Smooth muscle cell (in vitro differentiated cells): Measurements from ENCODE around the gene TSPAN2. TPM values are rescaled to one million over a fixed set of nuclear protein-coding genes. Genes with fewer than 3 reads are reported as not detected.

Source experiments
- DNase-seq: peaks from one replicate; lab custom pipeline; 2025; ENCODE audit not compliant: unreplicated experiment; lab: John Stamatoyannopoulos, UW
- H2AFZ ChIP-seq: fragments of 200-600 bp; sonication (generic); 2 replicates; pipeline ENCODE4 v1.6.0; 2016; ENCODE audit warnings: antibody characterized with exemption, low read depth, mild to moderate bottlenecking
- H3F3A ChIP-seq: fragments of 200-600 bp; sonication (generic); 2 replicates; pipeline ENCODE4 v1.6.0; 2017; ENCODE audit warnings: antibody characterized with exemption, low read depth
- H3K27ac ChIP-seq: fragments of 200-600 bp; sonication (generic); 2 replicates; pipeline ENCODE4 v1.5.1; 2016; ENCODE audit warnings: low read depth, mild to moderate bottlenecking
- H3K27me3 ChIP-seq: fragments of 200-600 bp; sonication (generic); 2 replicates; pipeline ENCODE4 v1.6.1; 2016; ENCODE audit warnings: low read depth, mild to moderate bottlenecking
- H3K36me3 ChIP-seq: fragments of 200-600 bp; sonication (generic); 2 replicates; pipeline ENCODE4 v1.5.1; 2016; ENCODE audit warnings: low read depth
- H3K4me1 ChIP-seq: fragments of 200-600 bp; sonication (generic); 2 replicates; pipeline ENCODE4 v1.5.1; 2016; ENCODE audit warnings: low read depth
- H3K4me2 ChIP-seq: fragments of 200-600 bp; sonication (generic); 2 replicates; pipeline ENCODE4 v1.6.0; 2016; ENCODE audit warnings: mild to moderate bottlenecking
- H3K4me3 ChIP-seq: fragments of 200-600 bp; sonication (generic); 2 replicates; pipeline ENCODE4 v1.5.1; 2016; ENCODE audit warnings: mild to moderate bottlenecking
- H3K79me2 ChIP-seq: fragments of 200-600 bp; sonication (generic); 2 replicates; pipeline ENCODE4 v1.6.0; 2016; ENCODE audit warnings: low read depth, mild to moderate bottlenecking
- H3K9ac ChIP-seq: fragments of 200-600 bp; sonication (generic); 2 replicates; pipeline ENCODE4 v1.6.0; 2016; ENCODE audit warnings: low read depth
- H3K9me3 ChIP-seq: fragments of 200-600 bp; sonication (generic); replicated peaks from 2 replicates; pipeline ENCODE4 v1.5.1; 2016; ENCODE audit warnings: low read depth
- H4K20me1 ChIP-seq: fragments of 200-600 bp; sonication (generic); 2 replicates; pipeline ENCODE4 v1.6.0; 2016; ENCODE audit warnings: low read depth
- CTCF ChIP-seq: fragments of 200-600 bp; sonication (generic); IDR thresholded peaks from 2 replicates; pipeline ENCODE4 v1.5.1; 2017; ENCODE audit warnings: borderline replicate concordance, mild to moderate bottlenecking, antibody characterized with exemption; ENCODE audit not compliant: insufficient read depth, poor library complexity, severe bottlenecking
- WGBS: methylation state at CpG from one replicate; pipeline ENCODE4 v1.1.7; 2016; ENCODE audit warnings: low lambda C conversion rate; 5-methylcytosine and 5-hydroxymethylcytosine counted together
- polyA plus RNA-seq: library from polyadenylated mRNA; unstranded; fragments of >200 nt; fragmentation: Nextera tagmentation; extraction: Ambion mirVana; gene quantifications from 2 replicates; pipeline ENCODE4 v1.2.1, GENCODE V29; 2016
- total RNA-seq: library from RNA; depleted of rRNA; stranded (reverse); fragments of >200 nt; gene quantifications from 2 replicates; pipeline ENCODE4 v1.2.3, GENCODE V29; 2014

The TSPAN2 gene
- total and polyA plus RNA-seq, 2 experiments from 2014 or later, result 13.8 to 17.4 TPM

DNA sequence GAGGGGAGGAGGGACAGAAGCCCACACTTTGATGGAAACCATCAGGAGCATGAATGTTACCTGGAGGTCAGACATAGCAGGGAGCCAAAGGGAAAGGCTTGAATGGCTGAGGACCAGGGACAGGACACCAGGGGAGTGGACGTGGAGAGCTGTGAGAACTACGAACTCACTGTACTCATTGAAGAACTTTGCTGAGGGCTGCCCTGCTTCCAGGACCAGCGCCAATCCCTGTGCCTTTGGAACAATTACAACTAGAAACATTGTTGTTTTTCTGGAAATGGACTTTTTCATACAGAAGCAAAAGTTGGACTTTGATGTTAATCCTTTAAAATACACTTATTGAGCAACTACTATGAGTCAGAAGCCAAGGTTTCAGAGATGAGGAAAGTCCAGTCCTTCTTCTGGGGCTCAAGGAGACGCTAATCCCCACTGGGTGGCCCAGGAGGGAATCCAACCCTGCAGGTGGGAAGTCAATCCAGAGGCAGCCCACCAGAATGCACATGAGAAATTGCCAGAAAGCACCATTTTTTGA lies 12.9 kb downstream of the TSPAN2 start:
- Histone ChIP-seq H3K4me2 (peak overlapping the region; percentile 25), H3K9ac (no peak overlapping the region), H3K36me3 (no peaks in the 10 kb centered on the region), H3K79me2 (no peaks in the 10 kb centered on the region), H3K27ac (no peak overlapping the region), H3K27me3 (no peaks in the 10 kb centered on the region), H3K4me3 (no peak overlapping the region), H2AFZ (no peak overlapping the region), H3F3A (no peaks in the 10 kb centered on the region), H4K20me1 (no peaks in the 10 kb centered on the region), H3K9me3 (no peaks in the 10 kb centered on the region), H3K4me1 (peaks cover 3% of the 10 kb centered on the region)
- no peak for TF ChIP-seq CTCF
- 73% methylated on average over 4 of the region's 4 CpGs for WGBS
- no peak for DNase-seq

DNA sequence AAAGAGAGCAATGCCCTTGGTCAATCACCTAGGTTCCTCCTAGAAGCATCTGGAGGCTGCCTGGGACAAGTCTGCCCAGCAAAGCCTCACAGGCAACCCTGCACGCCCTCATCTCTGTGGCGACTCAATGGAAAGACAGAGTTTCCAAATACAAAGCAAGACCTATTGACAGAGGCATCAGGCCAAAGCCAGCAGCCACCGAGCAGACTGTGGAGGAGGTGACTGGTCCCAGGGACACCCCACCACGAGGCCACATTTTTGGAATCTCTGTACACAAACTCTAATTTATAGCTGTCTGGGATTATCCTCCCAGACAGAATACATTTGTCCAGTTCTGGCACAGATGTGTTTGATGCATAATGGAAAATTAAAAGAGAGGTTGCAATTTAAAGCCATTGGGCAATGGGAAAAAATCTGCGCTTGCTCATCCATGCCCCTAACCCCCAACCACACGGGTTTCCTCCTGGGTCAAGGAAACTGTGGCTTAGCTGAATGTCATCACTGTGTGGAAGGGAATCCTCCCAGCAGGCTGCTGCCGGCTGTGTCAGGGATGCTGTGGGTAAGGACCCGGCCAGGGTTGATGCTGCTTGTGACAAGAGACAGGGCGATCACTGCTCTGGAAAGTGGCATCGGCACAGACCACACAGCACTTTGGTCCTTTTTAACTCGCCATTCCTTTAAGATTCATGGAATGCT lies 14.3 kb downstream of the TSPAN2 start:
- peak overlapping the region; percentile 56 for H3K27ac ChIP-seq
- peaks cover 10% of the 10 kb centered on the region for H3K4me1 ChIP-seq
- H3K9me3 ChIP-seq, result no peaks in the 10 kb centered on the region
- H3F3A ChIP-seq, result no peaks in the 10 kb centered on the region
- no peak overlapping the region for H3K4me3 ChIP-seq
- DNase-seq, result no peak
- WGBS, result 32% methylated on average over 11 of the region's 11 CpGs
- TF ChIP-seq CTCF, result no peak
- peak overlapping the region; percentile 45 for H3K4me2 ChIP-seq
- H3K9ac ChIP-seq, result no peak overlapping the region
- H3K79me2 ChIP-seq, result no peaks in the 10 kb centered on the region
- H4K20me1 ChIP-seq, result no peaks in the 10 kb centered on the region
- no peaks in the 10 kb centered on the region for H3K36me3 ChIP-seq
- no peaks in the 10 kb centered on the region for H3K27me3 ChIP-seq
- no peak overlapping the region for H2AFZ ChIP-seq

- no peaks in the 10 kb centered on the region for H4K20me1 ChIP-seq
- no peak overlapping the region for H2AFZ ChIP-seq
- DNase-seq, result no peak
- no peaks in the 10 kb centered on the region for H3K27me3 ChIP-seq
- H3F3A ChIP-seq, result no peaks in the 10 kb centered on the region
- H3K79me2 ChIP-seq, result no peaks in the 10 kb centered on the region
- peaks cover 10% of the 10 kb centered on the region for H3K4me1 ChIP-seq
- no peaks in the 10 kb centered on the region for H3K36me3 ChIP-seq
- no peak overlapping the region for H3K9ac ChIP-seq
- WGBS, result 90% methylated on average over 10 of the region's 10 CpGs
- no peak overlapping the region for H3K27ac ChIP-seq
- TF ChIP-seq CTCF, result no peak
- no peak overlapping the region for H3K4me3 ChIP-seq
- H3K9me3 ChIP-seq, result no peaks in the 10 kb centered on the region
- no peak overlapping the region for H3K4me2 ChIP-seq
Measured at GRCh38 chr1:115073298-115074087, 15.8 kb downstream of the TSPAN2 start.
